Cerebellar cortex (tissue), 1 donor: Measurements from ENCODE around the gene PRKCB.
"Not testable (repeated sequence)": the region's sequence is repeated elsewhere in the genome, so short reads cannot be mapped to it uniquely, and the experiment has no call there.

Experiments used
- DNase-seq: peaks from one replicate; pipeline ENCODE4 v3.0.0-alpha.2; 2015; ENCODE audit warnings: low spot score

The PRKCB gene

DNA sequence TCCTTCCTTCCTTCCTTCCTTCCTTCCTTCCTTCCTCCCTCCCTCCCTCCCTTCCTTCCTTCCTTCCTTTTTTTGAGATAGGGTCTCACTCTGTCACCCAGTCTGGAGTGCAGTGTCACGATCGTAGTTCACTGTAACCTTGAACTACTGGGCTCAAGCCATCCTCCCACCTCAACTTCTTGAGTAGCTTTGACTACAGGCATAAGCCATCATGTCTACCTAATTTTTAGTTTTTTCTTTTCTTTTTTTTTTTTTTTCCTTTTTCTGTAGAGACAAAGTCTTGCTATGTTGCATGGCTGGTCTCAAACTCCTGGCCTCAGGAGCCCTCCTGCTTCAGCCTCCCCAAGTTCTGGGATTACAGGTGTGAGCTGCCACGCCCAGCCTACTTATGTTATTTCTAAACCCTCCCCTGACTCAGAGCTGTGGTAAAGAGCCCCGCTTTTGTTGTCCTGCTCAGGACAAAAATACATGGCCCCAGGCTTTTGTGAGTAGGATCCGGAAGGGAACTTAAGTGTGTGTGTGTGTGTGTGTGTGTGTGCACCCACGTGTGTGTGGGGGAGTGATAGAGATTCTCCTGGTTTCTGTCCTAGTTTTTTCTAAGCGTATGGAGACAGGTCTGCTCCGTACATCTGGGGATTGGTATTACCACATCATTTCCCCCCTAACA lies 67.1 kb downstream of the PRKCB start:
- no peak for DNase-seq

DNA sequence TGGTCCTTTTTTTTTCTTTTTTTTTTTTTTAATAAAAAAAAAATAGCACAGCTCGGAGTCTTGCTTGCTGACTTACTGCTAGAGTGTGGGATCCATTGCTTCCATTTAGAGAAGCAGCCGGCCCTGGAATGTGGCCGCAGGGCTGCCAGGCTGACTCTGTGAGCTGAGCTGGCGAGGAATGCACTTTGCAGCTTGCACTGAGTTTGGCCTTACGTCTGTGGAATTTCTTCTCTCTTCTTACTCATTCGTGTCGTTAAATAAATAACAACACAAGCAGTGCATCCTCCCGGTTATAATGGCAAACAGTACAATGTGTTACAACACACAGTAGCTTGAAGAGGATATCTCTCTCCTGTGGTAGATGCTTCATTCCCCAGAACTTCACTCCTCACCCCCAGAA lies 69.2 kb downstream of the PRKCB start:
- peak; percentile 72 for DNase-seq

DNA sequence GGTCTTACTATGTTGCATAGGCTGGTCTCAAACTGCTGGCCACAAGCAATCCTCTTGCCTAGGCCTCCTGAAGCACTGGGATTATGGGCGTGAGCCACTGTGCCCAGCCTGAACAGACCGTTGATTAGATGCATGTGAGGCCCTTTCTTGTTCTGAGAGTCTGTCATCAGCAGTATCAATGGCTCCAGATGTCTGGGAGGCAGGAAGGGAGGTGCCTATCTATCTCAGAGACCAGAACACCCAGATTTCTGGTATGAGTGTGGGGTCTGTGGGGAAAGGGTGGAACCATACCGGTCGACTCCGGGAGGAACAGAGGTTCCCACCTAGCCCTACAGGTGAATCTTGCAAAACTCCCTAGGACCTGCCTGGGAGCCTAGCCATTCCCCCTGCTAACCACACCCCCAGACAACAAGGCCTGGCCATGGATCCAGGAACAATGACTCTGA lies 71.7 kb downstream of the PRKCB start:
- DNase-seq, result no peak

DNA sequence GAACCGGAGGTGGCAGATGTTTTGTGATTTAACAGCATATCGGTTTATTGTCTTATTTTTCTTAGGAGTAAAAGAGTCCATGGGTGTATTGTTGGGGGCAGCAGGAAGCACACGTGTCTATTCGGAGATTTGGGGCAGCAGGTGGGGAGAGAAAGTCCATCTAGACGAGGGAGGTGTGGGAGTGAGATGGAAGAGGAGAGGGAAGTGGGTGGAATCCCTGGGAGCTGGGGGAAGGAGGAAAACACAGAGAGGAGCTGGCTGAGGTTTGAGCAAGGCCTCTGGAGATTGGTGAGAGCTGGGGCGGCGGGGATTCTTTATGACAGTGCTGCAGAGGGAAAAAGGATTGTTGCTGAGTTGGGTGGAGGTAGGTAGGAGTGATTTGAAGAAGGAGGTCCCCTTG lies 72.1 kb downstream of the PRKCB start:
- no peak for DNase-seq

DNA sequence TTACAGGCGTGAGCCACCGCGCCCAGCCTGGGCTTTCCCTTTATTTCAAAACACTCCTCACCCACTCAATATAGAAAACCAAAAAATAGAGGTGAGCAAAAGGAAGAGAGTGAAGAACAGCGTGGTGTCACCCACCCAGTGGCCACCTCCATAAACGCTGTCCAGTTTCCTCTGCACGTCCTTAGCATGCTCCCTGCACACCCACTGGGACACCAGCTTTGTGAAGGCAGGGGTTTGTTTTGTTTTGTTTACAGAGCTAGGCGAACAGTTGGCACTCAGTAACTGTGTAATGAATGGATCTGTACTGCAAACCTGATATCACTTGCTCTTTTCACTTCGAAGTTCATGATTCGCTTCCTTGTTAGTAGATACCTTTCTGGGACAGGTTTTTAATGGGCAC lies 73.0 kb downstream of the PRKCB start:
- DNase-seq, result no peak

DNA sequence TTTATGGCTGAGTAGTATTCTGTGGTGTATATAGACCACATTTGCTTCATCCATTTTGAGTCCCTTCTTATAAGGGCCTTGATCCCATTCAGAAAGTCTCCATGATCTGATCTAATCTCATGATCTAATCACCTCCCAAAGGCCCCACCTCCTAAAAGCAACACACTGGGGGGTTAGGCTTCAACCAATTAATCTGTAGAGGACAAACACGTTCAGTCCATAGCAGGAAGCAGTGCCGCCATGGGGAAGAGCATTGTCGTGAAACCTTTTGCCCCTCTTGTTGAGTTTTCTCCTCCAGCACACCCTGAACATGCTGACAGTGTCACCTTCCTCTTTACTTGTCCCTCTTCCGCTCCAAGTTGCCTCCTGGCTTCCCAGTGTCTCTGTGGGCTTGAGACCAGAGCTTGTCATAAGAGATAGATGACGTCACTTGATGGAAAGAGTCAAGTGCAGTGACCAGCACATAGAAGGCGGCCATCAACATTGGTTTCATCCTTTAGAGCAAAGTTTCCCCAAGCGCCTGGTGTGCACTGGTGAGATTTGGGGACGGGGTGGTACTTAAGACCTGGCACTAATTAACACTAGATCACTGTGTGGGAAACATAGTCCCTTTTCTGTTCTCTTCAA lies 74.1 kb downstream of the PRKCB start:
- DNase-seq, result no peak

DNA sequence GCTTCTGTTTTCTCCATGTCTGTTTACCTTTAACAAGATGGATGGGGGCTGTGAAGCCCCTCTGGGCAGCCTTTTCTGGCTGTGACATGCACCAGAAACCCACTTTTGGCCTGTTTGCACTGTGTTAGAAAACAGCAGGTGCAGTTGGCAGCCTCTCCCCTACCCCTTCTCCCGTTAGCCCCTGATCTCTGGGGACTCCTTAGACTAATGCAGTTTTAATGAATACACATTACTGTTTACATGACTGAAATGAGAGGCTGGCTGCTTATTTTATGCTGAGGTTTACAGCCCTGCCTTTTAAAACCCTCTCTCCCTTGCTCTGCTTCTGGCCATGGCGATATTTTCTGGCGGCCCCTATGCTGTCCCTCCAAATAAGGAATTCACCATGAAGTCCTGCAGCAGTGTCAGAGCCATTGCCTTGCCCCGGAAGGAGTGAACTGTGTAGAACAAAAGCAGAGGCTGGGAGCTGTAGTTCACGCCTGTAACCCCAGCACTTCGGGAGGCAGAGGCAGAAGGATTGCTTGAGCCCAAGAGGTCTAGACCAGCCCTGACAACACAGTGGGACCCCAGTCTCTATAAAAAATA lies 79.3 kb downstream of the PRKCB start:
- no peak for DNase-seq

DNA sequence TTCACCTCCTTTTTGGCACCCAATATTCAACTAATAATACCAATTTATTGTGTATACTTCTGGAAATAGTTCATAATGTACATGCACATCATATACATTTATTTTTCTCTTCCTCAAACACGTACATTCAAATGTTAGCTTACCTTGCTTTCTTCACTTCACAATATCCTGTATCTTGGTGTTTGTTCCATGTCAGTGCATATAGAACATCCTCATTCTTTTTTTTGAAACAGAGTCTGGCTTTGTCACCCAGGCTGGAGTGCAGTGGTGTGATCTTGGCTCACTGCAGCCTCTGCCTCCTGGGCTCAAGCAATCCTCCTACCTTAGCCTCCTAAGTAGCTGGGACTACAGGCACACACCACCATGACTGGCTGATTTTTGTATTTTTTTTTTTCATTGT lies 80.8 kb downstream of the PRKCB start:
- not testable (repeated sequence) for DNase-seq

DNA sequence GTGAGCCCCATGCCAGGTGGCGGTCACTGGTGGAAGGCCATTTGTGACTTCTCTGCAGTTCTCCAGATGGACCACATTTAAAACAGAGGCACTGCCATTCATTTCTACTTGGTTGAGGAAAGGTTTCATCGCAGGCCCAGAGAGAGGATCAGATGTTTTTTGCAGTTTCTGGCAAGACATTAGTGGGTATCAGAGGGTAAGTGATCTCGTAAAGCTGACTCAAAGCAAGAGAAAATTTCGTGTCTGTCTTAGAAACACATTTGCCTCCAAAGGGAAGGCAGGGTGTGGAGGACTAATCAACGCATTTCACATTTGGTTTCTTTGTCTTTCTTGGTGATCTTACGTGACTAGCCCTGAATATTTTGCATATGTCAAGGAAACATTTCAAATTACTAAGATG lies 81.8 kb downstream of the PRKCB start:
- no peak for DNase-seq

DNA sequence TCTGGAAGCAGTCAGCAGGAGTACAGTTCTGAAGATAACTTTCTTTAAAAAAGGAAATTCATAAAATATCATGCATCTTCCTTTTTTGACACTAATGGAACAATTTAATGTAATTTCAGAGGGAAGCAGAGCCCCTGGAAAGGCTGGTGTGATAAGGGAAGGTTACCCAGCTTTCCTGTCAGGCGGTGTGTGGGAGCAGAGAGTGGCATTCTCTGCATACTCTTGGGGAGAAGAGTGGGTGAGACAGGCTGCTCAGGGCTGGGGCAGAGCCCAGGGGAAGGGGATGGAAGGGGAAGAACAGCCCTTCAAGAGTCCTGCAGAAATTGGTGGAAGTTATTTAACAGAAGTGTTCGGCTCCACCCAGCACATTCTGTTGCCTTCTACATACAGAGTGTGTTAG lies 84.7 kb downstream of the PRKCB start:
- no peak for DNase-seq

DNA sequence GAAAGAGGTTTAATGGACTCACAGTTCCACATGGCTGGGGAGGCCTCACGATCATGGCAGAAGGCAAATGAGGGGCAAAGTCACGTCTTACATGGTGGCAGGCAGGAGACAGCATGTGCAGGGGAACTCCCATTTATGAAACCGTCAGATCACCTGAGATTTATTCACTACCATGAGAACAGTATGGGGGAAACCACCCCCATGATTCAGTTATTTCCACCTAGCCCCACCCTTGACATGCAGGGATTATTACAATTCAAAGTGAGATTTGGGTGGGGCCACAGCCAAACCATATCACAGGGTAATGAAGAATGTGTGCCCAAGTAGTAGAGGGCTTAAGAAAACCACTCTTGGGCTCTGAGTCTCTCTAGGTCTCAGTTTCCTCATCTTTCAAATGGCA lies 85.1 kb downstream of the PRKCB start:
- DNase-seq, result no peak

DNA sequence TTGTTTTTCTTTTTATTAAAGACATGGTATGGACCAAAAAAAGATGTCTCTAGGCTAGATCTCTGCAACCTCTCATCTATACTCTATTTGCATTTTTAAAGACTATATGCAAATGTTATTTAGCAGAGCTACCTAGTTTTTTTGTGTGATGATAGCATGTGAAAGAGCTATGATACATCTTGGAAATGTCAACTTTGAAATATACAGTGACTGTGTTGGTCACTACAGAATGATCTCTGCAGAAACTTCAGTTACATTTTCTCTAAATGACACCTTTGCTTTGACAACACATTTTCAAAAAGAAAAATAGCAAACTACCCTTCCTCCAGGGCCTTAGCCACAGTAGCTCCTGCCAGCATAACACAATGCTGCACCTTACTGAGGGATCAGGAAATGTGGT lies 86.6 kb downstream of the PRKCB start:
- DNase-seq, result no peak

DNA sequence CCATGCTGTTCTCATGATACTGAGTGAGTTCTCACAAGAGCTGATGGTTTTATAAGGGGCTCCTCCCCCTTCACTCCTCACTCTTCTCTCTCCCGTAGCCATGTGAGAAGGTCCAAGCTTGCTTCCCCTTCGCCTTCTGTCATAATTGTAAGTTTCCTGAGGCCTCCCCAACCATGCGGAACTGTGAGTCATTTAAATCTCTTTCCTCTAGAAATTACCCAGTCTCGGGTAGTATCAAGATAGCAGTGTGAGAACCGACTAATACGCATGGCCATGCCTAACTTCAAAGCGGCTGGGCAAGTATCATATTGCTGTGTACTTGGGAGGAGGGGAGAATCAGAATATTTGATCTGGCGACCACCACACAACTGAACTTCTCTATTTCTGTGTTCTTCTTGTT lies 88.3 kb downstream of the PRKCB start:
- no peak for DNase-seq

DNA sequence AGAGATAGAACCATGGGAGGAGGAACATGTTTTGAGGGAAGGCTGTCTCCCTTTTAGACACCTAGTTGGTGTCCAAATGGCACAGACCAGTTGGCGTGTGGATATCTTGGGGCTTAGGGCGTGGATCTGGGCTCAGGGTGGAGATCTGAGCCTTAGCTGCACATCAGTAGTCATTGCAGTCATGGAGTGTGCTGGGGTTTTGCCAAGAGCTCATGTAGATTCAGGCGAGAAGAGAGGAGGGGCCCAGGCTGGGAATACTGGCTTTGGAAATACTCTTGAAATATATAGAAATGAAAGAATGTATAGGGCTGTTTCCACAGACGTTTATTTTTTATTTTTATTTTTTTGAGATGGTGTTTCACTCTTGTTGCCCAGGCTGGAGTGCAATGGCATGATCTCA lies 92.0 kb downstream of the PRKCB start:
- DNase-seq, result no peak

DNA sequence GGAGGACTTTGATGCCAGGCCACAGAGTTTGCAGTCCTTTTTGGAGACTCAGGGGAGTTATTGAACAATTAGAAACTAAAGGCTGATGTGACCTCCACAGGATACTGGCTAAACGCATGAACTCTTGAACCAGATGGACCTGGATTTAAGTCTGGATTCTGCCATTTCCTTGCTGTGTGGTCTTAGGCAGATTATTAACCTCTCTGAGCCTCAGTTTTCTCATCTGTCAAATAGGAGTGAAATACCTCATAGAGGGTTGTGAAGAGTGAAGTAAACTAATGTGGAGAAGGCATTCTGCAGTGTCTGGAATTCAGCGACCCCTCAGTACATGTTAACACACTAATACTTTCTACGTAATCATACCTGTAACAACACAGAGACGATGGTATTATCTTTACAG lies 93.5 kb downstream of the PRKCB start:
- no peak for DNase-seq

DNA sequence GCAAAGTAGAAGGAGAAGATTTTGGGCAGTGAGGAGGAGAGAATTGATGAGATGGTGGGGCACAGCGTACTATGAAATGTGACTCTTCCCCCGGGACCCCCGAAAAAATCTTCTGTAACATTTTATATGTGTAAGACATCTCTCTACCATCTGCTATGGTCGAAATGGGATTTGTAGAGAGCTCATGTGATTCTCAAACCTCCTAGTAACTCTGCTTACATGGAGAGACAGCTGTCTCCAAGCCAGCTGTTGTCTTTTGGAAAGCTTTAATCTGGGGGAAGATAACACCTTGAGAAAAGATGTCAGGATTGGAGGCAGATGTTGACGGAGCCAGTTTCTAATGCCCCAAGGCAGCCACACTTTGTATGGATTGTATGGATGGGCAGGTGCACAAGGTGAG lies 94.1 kb downstream of the PRKCB start:
- DNase-seq, result no peak

DNA sequence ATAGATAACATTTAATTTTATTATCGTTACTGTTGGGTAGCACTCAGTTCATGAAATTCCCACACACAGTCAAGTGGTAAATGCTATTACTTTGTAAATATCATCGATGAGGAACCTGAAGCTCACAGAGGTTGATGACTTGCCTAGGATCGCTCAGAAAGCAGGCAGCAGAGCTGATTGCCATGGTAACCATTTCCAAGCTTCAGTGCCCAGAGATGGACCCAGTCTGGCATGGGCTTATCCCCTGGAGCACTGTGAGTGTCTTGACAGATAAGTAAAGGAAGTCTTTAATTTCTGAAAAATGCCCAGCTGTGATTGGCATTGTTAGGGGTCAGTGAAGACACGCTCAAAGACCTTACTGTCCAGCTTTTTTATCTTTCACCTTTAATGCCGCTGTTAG lies 95.0 kb downstream of the PRKCB start:
- peak; percentile 41 for DNase-seq

DNA sequence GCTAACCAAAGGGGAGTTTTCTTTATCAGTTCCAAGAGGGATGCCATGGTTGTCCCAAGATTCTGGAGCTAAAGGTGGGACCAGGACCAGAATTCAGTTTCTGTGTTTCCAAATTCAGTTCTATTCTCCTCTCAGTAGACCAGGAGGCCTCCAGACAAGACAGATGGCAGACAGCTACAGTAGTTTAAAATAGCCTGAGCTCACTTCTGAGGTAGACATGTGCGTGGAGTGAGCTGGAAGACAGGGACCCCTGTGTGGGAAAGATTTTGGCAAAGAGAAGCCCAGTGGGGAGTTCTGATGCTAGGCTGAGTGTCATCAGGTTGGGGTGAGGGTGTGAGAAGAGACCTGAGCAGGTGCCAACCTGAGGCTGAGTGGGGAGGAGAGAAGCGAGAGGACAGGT lies 95.4 kb downstream of the PRKCB start:
- DNase-seq, result peak; percentile 34

DNA sequence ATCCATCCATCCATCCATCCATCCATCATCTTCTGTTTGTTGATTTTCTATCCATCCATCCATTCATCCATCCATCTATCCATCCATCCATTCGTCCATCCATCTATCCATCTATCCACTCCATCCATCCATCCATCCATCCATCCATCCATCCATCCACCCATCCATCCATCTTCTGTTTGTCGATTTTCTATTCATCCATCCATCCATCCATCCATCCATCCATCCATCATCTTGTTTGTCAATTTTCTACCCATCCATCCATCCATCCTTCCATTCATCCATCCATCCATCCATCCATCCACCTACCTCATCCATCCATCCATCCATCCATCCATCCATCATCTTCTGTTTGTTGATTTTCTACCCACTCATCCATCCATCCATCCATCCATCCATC lies 97.9 kb downstream of the PRKCB start:
- DNase-seq, result not testable (repeated sequence)

DNA sequence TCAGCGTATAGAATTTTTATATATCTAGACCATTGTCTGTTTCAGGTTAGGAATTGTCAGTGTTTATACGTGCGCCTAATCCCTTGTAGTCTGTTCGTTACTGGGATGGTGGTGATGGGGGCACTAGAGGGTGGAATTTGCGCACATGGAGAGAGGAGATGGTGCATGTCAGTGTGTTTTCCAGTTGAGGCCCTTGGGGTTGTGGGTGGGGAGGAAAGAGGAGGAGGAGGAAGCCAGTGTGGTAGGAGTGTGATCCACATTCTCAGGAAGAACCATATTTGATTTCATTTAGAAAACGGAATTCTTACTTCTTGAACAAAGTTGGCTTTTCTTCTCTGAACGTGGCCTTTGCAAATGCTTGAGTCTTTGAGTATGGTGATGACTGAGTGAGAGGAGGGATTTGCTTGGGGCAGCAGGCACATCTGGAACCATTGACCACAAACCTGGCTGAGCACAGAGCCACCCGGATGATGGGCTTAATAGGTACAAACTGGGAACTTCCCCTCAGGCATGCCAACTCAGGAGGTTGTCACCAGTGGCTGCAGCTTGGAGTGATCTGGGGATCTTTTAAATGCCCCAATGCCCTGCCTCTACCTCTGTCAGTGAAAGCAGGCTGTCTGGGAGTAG lies 98.9 kb downstream of the PRKCB start:
- no peak for DNase-seq

DNA sequence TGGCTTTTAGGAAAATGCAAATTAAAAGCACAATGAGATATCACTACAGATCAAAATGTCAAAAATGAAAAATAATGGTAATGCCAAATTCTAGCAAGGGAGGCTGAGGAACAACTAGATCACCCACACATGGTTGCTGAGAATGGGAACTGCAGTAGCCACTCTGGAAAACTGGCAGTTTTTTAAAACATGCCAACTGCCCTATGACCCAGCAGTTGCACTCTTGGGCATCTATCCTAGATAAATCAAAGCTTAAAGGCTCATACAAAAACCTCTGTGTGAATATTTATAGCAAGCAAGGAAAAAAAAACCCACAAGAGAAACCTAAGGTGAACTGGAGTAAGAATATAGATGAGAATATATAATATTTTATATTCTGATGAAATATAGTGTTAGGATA lies 104.3 kb downstream of the PRKCB start:
- no peak for DNase-seq

DNA sequence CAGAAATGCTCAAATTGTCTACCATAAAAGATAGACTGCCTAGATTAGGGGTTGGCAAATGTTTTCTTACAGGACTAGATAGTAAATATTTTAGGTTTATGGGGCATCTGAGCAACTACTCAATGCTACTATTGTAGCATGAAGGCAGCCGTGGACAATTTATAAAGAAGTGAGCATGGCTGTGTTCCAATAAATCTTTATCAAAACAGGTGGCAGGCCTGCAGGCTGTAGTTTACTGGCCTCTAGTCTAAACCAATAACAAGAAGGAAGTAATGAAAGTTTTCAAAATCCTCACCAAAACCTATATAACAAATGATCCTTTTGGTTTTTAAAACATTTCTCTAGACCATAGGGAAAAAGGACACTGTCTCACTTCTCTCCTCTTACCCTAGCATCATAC lies 105.2 kb downstream of the PRKCB start:
- DNase-seq, result no peak

DNA sequence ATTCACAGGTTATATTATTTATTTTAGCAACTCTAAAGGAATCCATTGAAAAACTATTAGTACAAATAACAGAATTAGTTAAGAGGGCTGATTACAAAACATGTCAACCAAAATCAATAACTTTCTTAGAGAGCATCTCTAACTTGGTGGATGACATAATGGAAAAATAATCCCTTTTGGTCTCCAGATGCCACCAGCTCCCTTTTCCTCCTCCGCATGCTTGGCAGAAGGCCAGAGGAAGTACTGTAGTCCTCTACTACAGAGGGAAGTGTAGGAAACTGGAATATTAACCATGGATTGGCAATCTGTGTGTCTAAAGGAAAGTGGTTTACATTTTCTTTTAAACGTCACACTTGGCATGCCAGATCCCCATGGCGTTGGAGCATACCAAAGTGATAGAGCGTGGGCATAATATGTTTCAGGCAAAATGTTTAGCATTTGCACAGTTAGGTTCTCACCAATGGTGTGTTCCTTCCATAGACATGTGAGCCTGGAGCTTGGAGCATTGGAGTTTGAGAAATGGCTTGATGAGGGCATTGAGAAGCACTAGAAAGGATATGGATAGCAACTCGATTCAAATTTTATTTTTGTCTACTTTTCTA lies 106.3 kb downstream of the PRKCB start:
- DNase-seq, result no peak
